WTC11 (cell line): ENCODE results near the gene CRIP2. TPM values are rescaled to one million over a fixed set of nuclear protein-coding genes. Genes with fewer than 3 reads are reported as not detected.

Experiments
- ATAC-seq: fragments of 200-7000 bp; cut with Tn5 transposase; 2 replicates; pipeline ENCODE4 v1.10.0; 2021; ENCODE audit warnings: mild to moderate bottlenecking, moderate library complexity
- CTCF ChIA-PET: fragments of 300-600 bp; sonication (Branson Sonifier 250); formaldehyde crosslinking; loops from one replicate; lab custom pipeline; 2021; ENCODE audit warnings: antibody characterized with exemption; lab: Charles Lee
- POLR2A ChIA-PET: fragments of 350-600 bp; sonication (Branson Sonifier 250); formaldehyde crosslinking; loops from one replicate; lab custom pipeline; 2021; ENCODE audit warnings: antibody characterized with exemption; lab: Charles Lee
- DNase-seq: peaks from one replicate; pipeline ENCODE4 v3.0.0; 2021; ENCODE audit warnings: low spot score
- H3K27ac Mint-ChIP-seq: 2 replicates; pipeline ENCODE4 v1.8.0; 2021; ENCODE audit warnings: mixed read lengths
- H3K27me3 Mint-ChIP-seq: 2 replicates; pipeline ENCODE4 v1.8.0; 2021; ENCODE audit warnings: low read depth, mild to moderate bottlenecking, moderate library complexity, mixed read lengths
- H3K36me3 Mint-ChIP-seq: 2 replicates; pipeline ENCODE4 v1.8.0; 2021; ENCODE audit warnings: mixed read lengths
- H3K4me1 Mint-ChIP-seq: 2 replicates; pipeline ENCODE4 v1.8.0; 2022; ENCODE audit warnings: mixed read lengths
- H3K4me3 Mint-ChIP-seq: 2 replicates; pipeline ENCODE4 v1.8.0; 2021; ENCODE audit warnings: mild to moderate bottlenecking, moderate library complexity, mixed read lengths
- H3K9me3 Mint-ChIP-seq: 2 replicates; pipeline ENCODE4 v1.8.0; 2021; ENCODE audit warnings: mixed read lengths
- ESRRA ChIP-seq: sonication (generic); formaldehyde crosslinking; IDR thresholded peaks from 2 replicates; pipeline ENCODE4 v1.8.1; 2022; ENCODE audit warnings: mild to moderate bottlenecking, missing genetic modification reagents, borderline replicate concordance
- FOXP4 ChIP-seq: sonication (generic); formaldehyde crosslinking; IDR thresholded peaks from 2 replicates; pipeline ENCODE4 v1.8.0; 2022; ENCODE audit warnings: mild to moderate bottlenecking, missing genetic modification reagents
- JUN ChIP-seq: sonication (generic); formaldehyde crosslinking; IDR thresholded peaks from 2 replicates; pipeline ENCODE4 v1.8.0; 2023; ENCODE audit warnings: mild to moderate bottlenecking, missing genetic modification reagents
- NR1H2 ChIP-seq: sonication (generic); formaldehyde crosslinking; IDR thresholded peaks from 2 replicates; pipeline ENCODE4 v1.9.0; 2021; ENCODE audit warnings: mild to moderate bottlenecking, moderate library complexity, missing genetic modification reagents
- NR3C1 ChIP-seq: sonication (generic); formaldehyde crosslinking; conservative IDR thresholded peaks from 2 replicates; pipeline ENCODE4 v1.8.1; 2023; ENCODE audit warnings: low read depth, mild to moderate bottlenecking, missing genetic modification reagents
- SMAD3 ChIP-seq: sonication (generic); formaldehyde crosslinking; IDR thresholded peaks from 2 replicates; pipeline ENCODE4 v1.8.0; 2022; ENCODE audit warnings: missing genetic modification reagents, mild to moderate bottlenecking, borderline replicate concordance
- TP53 ChIP-seq: sonication (generic); formaldehyde crosslinking; IDR thresholded peaks from 2 replicates; pipeline ENCODE4 v1.8.1; 2023; ENCODE audit warnings: mild to moderate bottlenecking, missing genetic modification reagents
- ZNF263 ChIP-seq: sonication (generic); formaldehyde crosslinking; IDR thresholded peaks from 2 replicates; pipeline ENCODE4 v1.8.1; 2022; ENCODE audit warnings: low read depth, mild to moderate bottlenecking, moderate library complexity, missing genetic modification reagents
- ZNF423 ChIP-seq: fragments of 250-450 bp; sonication (Bioruptor Pico); IDR thresholded peaks from 2 replicates; pipeline ENCODE4 v2.1.2; 2022; ENCODE audit warnings: mild to moderate bottlenecking, moderate library complexity
- total RNA-seq: library from RNA; stranded (reverse); gene quantifications from 3 replicates; pipeline ENCODE4 v1.2.3, GENCODE V29; 2021
- TF ChIP-seq, protein P1 (sequence below): fragments of 250-450 bp; sonication (Bioruptor Pico); IDR thresholded peaks from 2 replicates; pipeline ENCODE4 v2.1.2; 2022; ENCODE audit warnings: mild to moderate bottlenecking, moderate library complexity
- TF ChIP-seq, protein P2 (sequence below): sonication (generic); formaldehyde crosslinking; conservative IDR thresholded peaks from 2 replicates; pipeline ENCODE4 v1.8.1; 2023; ENCODE audit warnings: mild to moderate bottlenecking, low read depth, missing genetic modification reagents, moderate library complexity
- TF ChIP-seq, protein P3 (sequence below): sonication (generic); formaldehyde crosslinking; IDR thresholded peaks from 2 replicates; pipeline ENCODE4 v1.8.0; 2023; ENCODE audit warnings: missing genetic modification reagents
- TF ChIP-seq, protein P4 (sequence below): sonication (generic); formaldehyde crosslinking; IDR thresholded peaks from 2 replicates; pipeline ENCODE4 v1.8.1; 2022; ENCODE audit warnings: low read depth, mild to moderate bottlenecking, moderate library complexity, missing genetic modification reagents, borderline replicate concordance
- TF ChIP-seq, protein P5 (sequence below): sonication (generic); formaldehyde crosslinking; IDR thresholded peaks from 2 replicates; pipeline ENCODE4 v1.8.0; 2022; ENCODE audit warnings: mild to moderate bottlenecking, missing genetic modification reagents
- TF ChIP-seq, protein P6 (sequence below): sonication (generic); formaldehyde crosslinking; conservative IDR thresholded peaks from 2 replicates; pipeline ENCODE4 v1.8.1; 2022; ENCODE audit warnings: mild to moderate bottlenecking, missing genetic modification reagents
- TF ChIP-seq, protein P7 (sequence below): fragments of 250-450 bp; sonication (Bioruptor Pico); conservative IDR thresholded peaks from 2 replicates; pipeline ENCODE4 v1.9.0; 2021; ENCODE audit warnings: mild to moderate bottlenecking
- TF ChIP-seq, protein P8 (sequence below): sonication (generic); formaldehyde crosslinking; IDR thresholded peaks from 2 replicates; pipeline ENCODE4 v1.8.0; 2022; ENCODE audit warnings: missing genetic modification reagents

The CRIP2 gene
- total RNA-seq, 1 experiment from 2014 or later: 5.4 TPM

- TF ChIP-seq NR3C1 (CRISPR knock-in tag): no peak
- TF ChIP-seq, all 79 proteins: peak for 0
These were observed 25.6 kb downstream of the CRIP2 start (continued) for GRCh38 chr14:105500036-105500725.

- H3K4me3 Mint-ChIP-seq: no peak overlapping the region
- no peaks in the 10 kb centered on the region for H3K36me3 Mint-ChIP-seq
- no peaks in the 10 kb centered on the region for H3K4me1 Mint-ChIP-seq
- POLR2A ChIA-PET: no interaction called here
- ATAC-seq (no peak), DNase-seq (no peak)
- no peaks in the 10 kb centered on the region; the same call in 1 of the 2 replicates for H3K27me3 Mint-ChIP-seq
- CTCF ChIA-PET: interaction anchor here (0.7 kb wide), 1 partner anchor 27 kb away, joined by 3 read pairs; no protein-coding TSS in a partner anchor
- no peak overlapping the region for H3K27ac Mint-ChIP-seq
- TF ChIP-seq TP53 (CRISPR knock-in tag): no peak
- TF ChIP-seq ESRRA (CRISPR knock-in tag): no peak
- TF ChIP-seq, protein P1, sequence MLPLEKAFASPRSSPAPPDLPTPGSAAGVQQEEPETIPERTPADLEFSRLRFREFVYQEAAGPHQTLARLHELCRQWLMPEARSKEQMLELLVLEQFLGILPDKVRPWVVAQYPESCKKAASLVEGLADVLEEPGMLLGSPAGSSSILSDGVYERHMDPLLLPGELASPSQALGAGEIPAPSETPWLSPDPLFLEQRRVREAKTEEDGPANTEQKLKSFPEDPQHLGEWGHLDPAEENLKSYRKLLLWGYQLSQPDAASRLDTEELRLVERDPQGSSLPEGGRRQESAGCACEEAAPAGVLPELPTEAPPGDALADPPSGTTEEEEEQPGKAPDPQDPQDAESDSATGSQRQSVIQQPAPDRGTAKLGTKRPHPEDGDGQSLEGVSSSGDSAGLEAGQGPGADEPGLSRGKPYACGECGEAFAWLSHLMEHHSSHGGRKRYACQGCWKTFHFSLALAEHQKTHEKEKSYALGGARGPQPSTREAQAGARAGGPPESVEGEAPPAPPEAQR (CRISPR knock-in tag): no peak
- no peak for TF ChIP-seq NR1H2
- TF ChIP-seq, protein P2, sequence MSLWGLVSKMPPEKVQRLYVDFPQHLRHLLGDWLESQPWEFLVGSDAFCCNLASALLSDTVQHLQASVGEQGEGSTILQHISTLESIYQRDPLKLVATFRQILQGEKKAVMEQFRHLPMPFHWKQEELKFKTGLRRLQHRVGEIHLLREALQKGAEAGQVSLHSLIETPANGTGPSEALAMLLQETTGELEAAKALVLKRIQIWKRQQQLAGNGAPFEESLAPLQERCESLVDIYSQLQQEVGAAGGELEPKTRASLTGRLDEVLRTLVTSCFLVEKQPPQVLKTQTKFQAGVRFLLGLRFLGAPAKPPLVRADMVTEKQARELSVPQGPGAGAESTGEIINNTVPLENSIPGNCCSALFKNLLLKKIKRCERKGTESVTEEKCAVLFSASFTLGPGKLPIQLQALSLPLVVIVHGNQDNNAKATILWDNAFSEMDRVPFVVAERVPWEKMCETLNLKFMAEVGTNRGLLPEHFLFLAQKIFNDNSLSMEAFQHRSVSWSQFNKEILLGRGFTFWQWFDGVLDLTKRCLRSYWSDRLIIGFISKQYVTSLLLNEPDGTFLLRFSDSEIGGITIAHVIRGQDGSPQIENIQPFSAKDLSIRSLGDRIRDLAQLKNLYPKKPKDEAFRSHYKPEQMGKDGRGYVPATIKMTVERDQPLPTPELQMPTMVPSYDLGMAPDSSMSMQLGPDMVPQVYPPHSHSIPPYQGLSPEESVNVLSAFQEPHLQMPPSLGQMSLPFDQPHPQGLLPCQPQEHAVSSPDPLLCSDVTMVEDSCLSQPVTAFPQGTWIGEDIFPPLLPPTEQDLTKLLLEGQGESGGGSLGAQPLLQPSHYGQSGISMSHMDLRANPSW (CRISPR knock-in tag): no peak
- TF ChIP-seq, protein P3, sequence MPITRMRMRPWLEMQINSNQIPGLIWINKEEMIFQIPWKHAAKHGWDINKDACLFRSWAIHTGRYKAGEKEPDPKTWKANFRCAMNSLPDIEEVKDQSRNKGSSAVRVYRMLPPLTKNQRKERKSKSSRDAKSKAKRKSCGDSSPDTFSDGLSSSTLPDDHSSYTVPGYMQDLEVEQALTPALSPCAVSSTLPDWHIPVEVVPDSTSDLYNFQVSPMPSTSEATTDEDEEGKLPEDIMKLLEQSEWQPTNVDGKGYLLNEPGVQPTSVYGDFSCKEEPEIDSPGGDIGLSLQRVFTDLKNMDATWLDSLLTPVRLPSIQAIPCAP (CRISPR knock-in tag): no peak
- TF ChIP-seq, protein P4, sequence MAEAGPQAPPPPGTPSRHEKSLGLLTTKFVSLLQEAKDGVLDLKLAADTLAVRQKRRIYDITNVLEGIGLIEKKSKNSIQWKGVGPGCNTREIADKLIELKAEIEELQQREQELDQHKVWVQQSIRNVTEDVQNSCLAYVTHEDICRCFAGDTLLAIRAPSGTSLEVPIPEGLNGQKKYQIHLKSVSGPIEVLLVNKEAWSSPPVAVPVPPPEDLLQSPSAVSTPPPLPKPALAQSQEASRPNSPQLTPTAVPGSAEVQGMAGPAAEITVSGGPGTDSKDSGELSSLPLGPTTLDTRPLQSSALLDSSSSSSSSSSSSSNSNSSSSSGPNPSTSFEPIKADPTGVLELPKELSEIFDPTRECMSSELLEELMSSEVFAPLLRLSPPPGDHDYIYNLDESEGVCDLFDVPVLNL (CRISPR knock-in tag): no peak
- no peak for TF ChIP-seq ZNF263 (CRISPR knock-in tag)
- no peak for TF ChIP-seq JUN (CRISPR knock-in tag)
- TF ChIP-seq, protein P5, sequence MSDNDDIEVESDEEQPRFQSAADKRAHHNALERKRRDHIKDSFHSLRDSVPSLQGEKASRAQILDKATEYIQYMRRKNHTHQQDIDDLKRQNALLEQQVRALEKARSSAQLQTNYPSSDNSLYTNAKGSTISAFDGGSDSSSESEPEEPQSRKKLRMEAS (CRISPR knock-in tag): no peak
- TF ChIP-seq FOXP4 (CRISPR knock-in tag): no peak
- TF ChIP-seq, protein P6, sequence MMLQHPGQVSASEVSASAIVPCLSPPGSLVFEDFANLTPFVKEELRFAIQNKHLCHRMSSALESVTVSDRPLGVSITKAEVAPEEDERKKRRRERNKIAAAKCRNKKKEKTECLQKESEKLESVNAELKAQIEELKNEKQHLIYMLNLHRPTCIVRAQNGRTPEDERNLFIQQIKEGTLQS (CRISPR knock-in tag): no peak
- TF ChIP-seq SMAD3 (CRISPR knock-in tag): no peak
- TF ChIP-seq, protein P7, sequence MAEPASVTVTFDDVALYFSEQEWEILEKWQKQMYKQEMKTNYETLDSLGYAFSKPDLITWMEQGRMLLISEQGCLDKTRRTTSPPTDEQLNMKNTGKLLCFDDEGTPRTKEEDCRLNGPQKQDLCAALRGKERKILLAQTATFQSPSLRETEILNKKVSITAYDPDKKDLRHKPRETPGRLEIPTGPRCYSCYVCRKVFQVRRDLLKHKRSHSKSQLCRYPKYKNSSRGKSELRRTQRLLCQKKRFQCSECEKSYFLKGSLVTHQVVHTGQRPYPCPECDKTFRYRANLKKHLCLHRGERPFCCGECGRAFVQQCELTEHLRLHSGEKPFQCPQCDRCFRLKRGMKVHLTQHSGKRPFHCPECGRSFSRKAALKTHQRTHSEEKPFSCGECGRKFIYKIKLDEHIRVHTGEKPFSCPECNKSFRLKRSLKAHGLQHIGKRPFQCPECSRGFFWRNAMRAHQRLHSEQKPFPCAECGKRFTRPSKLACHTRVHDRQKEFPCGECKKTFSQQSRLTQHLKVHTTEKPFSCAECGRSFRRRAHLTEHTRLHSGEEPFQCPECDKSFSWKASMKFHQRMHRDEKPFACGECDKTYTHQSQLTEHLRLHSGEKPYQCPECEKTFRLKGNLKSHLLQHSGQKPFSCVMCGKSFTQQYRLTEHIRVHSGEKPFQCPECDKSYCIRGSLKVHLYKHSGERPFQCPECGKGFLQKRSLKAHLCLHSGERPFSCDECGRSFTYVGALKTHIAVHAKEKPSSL (CRISPR knock-in tag): no peak
- no peak for TF ChIP-seq ZNF423
- TF ChIP-seq, protein P8, sequence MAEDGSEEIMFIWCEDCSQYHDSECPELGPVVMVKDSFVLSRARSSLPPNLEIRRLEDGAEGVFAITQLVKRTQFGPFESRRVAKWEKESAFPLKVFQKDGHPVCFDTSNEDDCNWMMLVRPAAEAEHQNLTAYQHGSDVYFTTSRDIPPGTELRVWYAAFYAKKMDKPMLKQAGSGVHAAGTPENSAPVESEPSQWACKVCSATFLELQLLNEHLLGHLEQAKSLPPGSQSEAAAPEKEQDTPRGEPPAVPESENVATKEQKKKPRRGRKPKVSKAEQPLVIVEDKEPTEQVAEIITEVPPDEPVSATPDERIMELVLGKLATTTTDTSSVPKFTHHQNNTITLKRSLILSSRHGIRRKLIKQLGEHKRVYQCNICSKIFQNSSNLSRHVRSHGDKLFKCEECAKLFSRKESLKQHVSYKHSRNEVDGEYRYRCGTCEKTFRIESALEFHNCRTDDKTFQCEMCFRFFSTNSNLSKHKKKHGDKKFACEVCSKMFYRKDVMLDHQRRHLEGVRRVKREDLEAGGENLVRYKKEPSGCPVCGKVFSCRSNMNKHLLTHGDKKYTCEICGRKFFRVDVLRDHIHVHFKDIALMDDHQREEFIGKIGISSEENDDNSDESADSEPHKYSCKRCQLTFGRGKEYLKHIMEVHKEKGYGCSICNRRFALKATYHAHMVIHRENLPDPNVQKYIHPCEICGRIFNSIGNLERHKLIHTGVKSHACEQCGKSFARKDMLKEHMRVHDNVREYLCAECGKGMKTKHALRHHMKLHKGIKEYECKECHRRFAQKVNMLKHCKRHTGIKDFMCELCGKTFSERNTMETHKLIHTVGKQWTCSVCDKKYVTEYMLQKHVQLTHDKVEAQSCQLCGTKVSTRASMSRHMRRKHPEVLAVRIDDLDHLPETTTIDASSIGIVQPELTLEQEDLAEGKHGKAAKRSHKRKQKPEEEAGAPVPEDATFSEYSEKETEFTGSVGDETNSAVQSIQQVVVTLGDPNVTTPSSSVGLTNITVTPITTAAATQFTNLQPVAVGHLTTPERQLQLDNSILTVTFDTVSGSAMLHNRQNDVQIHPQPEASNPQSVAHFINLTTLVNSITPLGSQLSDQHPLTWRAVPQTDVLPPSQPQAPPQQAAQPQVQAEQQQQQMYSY: no peak
- H3K9me3 Mint-ChIP-seq: no peaks in the 10 kb centered on the region
These were observed 26.1 kb downstream of the CRIP2 start for GRCh38 chr14:105500726-105501101.
